Fibroblast of peridontal ligament (primary cell): ENCODE data around the gene GRAMD4.
"Not testable (repeated sequence)": the region's sequence is repeated elsewhere in the genome, so short reads cannot be mapped to it uniquely, and the experiment has no call there.

Source experiments
- DNase-seq: peaks from one replicate; pipeline ENCODE4 v3.0.0-alpha.2; 2010; ENCODE audit errors: extremely low read depth

Gene GRAMD4

DNA sequence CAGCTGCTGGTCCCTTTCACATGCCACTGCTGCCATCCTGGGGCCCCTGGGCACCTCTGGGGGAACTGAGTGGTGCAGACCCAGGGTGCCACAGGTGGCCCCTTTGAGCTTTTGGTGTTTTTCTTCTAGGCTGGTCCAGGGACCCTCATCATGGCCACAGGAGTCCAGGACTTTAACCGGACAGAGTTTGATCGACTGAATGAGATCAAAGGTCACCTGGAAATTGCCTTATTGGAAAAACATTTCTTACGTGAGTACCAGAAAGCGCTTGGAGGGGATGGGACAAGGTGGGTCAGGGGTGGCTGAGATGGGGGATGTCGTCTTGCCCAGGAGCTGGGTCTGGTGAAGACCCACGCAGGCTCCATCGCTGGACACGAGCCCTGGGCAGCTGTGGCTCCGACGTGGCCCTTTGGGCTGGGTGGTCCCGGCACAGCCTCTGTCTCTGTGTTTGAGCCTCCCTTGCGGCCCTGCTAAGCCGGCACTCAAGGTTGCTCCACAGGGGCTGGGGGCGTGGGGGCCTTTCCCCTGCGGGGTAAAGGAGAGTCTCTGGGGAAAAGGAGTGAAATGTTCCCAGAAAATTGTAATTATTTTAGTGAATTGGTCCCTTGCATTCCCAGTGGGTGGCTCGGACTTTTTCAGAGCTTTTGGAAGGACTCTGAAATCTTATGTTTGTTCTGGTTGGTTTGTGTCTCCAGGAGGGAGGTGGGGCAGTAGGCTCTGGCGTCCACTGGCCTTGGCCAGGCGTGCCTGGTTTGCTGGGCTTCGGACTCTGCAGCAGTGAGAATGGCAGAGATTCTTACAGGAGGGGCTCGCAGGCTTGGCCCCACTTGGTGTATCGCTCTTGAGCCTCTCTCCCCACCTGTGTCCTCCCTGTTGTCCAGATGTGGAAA is 17.8 kb downstream of the GRAMD4 start:
- no peak for DNase-seq

DNA sequence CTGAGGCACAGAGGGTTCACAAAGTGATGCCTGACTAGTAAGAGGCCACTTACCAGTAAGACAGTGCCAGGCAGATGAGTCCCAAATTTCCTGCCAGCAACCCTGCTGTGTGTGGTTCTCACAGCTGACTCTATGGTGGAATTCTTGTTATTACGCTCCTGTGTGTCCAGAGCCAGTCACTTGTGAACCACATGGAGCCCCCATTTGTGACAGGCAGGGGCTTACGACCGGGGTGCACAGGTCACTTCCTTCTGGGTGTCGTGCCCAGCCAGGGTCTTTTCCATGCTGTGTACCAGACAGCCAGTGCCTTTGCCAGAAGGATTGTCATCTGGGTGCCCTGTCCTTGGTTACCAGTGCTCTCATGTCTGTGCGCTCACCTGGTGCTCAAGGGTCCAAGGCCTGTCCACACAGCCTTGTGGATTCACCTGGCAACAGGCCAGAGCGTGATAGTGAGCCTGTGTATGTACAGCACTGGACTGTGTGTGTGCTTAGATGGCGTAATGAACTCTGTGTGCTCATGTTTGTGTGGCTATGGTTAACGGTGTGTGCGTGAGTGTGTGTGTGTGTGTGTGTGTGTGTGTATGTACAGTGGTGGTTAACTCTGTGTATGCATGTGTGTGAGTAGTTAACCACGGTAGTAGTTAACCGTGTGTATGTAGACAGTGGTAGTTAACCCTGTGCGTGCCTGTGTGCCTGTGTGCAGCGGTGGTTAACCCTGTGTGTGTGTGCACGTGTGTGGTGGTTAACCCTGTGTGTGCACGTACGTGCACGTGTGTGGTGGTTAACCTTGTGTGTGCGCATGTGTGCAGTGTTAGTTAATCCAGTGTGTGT is 18.6 kb downstream of the GRAMD4 start:
- peak; percentile 38 for DNase-seq

DNA sequence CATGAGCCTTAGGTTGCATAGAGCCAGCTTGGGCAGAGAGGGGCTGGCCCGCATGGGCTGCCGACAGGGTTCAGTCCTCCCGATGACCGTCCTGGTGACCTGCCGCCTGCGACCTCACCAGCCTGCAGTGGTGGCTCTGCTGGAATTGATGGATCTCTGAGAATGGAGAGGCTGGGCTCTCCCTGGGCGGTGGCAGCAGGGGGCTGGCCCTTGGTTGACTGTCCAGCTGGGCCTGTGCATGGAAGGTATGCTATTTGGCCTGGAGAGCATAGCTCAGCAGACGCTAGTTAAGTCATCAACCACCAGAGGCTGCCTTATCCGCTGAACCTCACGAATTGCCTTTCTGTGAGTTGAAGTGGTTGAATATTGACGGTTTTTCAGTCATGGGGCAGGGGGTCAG is 19.7 kb downstream of the GRAMD4 start:
- no peak for DNase-seq

DNA sequence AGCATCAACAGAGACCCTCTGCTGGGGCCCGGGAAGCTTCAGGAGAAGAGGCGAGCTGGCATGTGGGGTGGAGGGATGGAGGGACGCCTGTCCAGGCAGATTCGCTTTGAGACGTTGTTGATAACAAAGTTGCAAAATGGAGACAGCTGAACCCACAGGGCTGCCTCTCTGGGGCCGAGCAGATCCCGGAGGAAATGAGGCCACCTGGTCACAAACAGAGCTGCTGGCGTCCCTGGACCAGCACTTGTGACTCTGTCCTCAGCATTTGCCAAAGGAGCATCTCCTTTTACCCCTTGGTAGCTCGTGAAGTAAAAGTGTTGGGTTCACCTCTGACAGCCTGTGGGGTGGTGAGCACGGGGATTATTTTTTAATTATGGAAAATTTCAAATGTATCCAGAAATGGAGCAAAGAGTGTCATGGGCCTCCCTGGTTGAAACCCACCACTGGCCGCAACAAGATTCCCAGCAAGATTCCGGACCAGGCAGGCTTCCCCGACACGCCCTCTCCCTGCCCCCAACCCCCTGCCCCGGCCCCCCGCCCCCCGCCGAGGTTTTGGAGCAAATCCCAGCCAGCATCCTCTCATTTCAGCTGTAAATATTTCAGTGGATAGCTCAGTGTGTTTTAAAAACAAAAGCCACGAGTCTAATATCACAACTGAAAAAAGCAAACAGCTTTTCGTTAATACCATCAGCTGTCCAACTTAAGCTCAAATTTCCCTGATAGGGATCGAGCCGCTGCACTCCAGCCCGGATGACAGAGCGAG is 20.3 kb downstream of the GRAMD4 start:
- no peak for DNase-seq

DNA sequence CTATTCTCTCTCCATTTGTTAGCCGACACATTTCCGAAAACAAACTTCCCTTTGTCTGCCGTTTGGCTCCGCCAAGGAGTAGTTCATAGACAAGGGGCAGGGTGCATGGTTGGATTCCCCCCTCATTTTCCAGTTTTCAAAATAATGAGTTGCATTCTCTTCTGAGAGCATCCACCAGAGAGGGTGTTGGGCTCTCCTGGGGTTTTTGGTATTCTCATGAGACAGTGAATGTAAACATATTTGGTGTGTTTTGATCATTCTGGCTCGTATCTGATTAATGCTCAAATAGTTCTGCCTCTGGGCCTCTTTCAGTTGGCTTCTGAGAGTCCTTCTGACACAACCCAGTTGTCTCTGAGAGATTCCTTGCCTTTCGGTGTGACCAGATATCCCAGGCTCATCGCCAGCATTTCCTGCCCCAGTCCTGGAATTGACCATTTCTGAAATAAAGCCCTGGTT is 21.7 kb downstream of the GRAMD4 start:
- peak; percentile 17 for DNase-seq

DNA sequence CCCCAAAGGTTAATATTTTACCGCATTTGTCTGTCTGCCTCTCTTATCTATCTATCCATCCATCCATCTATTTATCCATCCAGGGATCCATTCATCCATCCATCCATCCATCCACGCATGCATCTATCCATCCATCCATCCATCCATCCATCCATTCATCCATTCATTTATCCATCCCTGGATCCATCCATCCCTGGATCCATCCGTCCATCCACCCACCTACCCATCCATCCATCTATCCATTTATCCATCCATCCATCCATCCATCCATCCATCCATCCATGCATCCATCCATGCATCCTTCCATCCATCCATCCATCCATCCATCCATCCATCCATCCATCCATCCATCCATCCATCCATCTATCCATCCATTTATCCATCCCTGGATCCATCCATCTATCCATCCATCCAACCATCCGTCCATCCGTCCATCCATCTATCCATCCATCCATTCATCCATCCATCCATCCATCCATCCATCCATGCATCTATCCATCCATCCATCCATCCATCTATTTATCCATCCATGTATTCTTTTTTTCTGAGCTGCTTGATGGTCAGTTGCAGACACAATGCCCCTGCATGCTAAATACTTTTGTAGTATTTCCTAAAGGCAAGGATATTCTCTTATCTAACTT is 22.8 kb downstream of the GRAMD4 start:
- DNase-seq, result not testable (repeated sequence)

DNA sequence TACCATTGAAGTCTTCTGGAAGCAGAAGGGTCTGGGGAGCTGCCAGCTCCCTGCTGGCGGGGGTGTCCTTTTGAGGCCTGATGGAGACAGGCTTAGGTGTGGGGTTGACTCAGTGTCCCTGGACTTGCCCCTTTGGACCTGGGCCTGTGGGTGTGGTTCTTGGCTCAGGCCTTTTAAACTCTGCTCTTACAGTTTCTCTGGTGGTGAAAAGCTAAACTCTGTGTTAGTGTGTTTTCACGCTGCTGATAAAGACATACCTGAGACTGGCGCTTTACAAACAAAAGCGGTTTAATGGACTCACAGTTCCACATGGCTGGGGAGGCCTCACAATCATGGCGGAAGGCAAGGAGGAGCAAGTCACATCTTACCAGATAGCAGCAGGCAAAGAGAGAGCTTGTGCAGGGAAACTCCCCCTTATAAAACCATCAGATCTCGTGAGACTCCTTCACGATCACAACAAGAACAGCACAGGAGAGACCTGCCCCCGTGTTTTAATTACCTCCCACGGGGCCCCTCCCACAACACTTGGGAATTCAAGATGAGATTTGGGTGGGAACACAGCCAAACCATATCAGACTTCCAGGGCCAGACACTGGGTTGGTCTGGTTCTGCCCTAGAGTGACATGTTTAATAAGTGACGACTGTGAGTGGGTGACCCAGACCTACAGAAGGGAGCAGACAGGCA is 26.5 kb downstream of the GRAMD4 start:
- no peak for DNase-seq

DNA sequence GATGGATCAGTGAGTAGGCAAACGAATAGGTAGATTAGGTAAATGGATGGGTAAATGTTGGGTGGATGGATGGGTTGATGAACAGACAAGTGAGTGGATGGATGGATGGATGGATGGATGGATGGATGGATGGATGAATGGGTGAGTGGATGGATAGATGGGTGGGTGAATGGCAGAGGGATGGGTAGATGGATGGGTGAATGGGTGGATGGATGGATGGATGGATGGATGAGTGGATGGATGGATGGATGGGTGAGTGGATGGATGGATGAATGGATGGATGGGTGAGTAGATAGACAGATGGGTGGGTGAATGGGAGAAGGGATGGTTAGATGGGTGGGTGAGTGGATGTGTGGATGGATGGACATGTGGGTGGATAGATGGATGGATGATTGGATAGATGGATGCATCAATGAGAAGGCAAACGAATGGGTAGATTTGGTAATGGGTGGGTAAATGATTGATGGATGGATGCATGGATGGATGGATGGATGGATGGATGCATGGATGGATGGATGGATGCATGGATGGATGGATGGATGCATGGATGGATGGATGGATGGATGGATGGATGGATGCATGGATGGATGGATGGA is 28.1 kb downstream of the GRAMD4 start:
- DNase-seq, result not testable (repeated sequence)

DNA sequence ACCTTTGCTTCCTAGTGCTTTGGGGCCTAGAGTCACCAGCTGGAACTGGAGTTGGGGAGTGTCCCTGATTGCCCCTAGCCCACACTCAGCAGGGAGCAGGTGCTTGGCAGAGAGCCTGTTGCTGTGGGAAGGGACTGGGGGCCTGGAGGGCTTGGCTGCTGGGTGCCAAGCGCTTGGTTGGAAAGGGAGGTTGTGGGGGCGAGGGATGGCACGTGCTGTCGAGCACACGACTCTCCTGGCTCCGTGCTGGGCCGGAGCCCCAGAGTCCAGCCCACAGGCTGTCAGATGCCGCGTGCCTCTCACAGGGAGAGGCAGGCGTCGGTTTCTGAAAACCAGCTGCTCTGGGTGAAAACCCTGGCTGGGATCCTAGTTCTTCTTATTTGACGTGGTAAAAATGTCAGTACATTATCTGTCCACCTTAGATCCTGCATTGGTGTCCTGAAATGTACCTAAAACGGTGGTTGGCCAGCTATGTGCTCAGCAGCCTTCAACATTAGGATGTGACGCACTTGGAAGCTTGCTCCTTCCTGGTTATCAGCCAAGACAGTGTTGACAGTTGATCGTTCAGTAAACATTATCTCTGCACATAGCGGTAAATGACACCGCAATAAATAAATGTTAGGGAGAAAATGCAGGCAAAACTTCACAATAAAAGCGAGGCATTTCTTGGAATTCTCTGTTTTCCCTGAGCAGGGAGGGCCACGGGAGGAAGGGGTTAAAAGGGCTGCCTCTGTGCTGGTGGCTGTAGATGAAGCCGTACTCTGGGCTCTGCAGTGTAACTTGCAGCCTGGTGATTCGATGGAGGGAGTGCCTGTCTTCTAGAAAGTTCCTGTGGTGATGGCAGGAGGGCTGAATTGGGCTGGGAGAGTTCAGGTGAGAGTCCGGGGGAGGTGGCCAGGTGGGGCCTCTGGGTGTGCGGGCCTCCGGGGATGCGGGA is 29.2 kb downstream of the GRAMD4 start:
- DNase-seq, result no peak

DNA sequence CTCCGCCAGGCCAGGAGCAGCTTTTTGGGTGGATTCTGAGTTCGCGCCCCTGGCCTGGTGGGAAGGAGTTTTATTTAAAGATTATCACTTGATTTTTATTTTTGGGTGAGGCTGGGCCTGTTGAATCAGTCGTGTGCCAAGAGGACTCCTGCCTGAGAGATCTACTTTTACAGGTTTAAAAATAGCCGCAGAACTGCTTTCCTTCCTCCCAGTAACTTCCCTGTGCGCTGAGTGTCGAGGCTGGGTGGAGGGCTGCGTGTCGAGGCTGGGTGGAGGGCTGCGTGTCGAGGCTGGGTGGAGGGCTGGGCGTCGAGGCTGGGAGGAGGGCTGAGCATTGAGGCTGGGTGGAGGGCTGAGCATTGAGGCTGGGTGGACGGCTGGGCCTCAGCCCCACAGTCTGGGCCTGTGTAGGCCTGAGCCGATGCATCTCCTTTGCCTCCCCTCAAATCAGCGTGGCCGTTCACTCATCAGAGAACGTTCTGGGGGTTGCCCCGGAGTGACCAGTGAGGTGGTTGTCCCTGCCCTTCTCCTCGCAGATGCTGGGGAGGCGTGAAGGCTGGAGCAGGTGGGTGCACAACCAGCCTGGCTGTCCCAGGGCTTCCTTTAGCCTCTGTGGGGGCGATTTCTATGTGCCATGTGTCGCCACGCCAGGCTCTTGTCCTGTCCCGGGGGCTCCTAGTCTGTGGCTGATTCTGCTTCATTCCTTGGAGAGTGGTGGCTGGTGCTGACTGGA is 30.1 kb downstream of the GRAMD4 start:
- no peak for DNase-seq

DNA sequence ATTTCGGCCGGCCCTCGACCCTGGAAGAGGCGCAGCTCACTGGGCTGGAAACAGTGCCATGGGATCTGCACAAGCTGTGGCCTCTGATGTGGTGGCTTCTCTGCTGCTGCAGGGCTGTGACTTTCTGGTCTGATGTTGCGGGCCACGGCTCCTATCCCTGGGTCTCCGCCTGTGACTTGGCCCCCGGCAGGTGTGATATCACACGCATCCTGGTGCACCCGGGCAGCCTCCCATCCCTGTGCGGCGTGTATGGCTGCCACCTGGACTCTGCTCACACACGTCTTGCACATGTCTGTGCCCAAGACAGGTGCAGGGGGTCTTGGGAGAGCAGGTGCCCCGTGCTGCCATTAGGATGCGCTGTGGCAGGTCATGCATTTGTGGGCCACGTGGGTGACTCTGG is 31.1 kb downstream of the GRAMD4 start:
- no peak for DNase-seq

DNA sequence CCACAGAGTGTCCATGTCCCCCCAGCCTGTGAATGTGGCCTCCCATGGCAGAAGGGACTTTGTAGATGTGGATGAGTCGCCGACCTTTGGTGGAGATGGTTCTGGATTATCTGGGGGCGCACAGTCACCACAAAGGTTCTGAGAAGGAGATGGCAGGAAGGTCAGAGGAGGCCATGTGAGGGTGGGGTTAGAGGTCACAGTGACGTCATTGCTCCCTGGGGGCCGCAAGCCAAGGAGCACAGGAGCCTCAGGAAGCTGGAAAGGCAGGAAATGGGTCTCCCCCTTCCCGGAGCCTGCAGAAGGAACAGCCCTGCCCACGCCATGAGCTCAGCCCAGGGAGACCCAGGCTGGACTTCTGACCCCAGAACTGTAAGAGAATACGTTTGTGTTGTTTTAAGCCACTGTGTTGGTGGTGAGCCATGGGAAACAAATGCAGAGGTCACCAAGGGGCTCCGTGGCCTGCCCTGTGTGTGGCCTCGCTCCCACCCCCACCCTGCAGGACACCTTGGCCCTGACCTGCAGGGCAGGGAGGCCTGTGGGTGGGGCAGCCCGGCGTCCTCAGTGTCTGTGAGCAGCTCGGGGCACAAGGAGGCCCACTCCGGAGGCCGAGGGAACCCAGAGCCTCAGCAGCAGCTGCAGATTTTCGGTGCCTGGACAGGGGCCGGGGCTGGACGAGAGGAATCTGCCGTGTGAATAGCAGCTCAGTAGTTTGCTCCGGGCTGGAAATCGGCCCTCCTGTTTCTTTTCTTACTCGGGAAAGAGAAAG is 32.1 kb downstream of the GRAMD4 start:
- DNase-seq, result no peak

DNA sequence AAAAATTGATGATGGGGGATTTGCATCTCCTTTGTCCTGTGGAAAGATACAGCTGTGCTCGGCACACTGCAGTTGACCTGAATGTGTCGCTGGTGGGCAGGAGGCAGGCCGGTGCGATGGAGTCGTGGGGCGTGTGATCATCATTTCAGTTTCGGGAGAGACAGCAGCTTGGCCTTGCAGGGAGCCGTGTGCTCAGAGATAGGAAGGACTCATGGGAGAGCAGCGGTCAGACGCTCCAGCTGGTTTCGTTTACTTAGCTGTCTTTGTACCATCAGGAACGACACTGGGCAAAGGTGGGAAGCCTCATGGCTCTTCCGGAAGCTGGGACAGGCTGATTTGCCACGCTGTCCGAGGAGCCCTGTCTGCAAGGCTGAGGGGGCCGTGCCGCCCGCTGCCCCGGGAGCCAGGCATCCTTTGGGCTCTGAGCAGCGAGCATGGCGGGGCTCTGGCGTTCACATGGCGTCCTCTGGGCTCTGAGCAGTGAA is 32.7 kb downstream of the GRAMD4 start:
- DNase-seq, result no peak

DNA sequence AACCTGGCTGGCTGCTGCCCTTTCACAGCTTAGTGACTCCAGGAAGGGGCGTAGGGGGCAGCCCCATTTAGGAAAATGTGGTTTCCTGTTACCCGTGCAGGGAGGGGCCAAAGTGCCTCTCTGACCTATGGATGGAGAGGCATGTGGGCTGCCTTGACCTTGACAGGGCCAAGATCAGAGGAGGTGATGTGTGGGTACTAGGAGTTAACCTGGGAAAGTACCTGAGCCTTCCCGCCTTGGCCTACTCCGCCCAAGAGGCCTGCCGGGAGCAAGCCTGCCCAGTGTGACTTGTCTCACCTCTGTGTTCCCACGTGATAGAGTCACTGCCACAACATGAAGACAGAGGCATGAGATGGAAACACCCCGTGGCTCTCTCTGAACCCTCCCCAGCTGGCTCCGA is 33.4 kb downstream of the GRAMD4 start:
- DNase-seq, result no peak

DNA sequence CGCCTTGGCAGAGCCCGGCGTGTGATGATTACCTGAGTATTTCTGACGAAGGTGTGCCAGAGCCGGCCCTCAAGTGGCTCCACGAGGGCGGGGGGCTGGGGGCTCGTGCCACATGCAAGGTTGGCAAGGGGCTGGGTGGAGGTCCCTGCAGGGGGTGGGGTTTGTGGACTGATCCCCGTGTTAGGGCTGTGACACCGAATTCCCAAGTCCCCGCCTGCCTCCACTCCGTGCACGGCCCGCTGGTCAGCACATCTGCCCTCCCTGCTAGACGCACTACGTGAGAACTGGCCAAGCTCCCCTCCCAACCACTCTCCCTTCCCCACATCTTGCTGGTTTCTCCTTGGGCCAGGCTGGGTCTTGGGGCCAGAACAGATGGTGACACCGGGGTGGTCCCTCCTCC is 34.2 kb downstream of the GRAMD4 start:
- DNase-seq, result no peak

DNA sequence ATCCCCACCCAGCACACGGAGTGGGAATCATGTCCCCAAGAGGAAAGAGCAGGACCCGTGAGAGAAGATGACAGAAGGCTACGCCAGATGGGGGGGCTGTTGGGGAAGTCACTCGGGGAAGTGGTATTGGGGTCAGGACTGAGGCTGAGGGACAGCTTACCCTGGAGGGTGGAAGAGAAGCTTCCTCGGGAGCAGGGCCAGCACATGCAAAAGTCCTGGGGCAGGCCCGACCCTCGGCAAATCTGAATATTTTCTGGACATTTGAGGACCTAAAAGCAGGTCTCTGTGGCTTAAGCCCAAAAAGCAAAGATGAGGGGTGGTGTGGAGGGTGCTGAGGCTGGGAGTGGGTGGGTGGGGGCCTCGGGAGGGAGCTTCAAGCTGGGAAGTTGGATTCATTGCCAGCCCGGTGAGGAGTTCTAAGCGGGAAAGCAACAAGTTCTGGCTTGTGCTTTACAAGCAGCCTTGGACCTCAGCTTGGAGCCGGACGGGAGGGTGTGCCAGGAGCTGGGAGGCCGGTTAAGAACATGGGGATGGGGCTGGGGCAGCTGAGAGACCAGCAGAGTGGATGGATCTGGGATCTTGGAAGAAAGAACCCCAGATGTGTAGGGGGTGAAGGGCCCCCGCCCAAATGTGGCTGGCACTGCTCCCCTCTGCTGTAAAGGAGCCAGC is 34.9 kb downstream of the GRAMD4 start:
- DNase-seq, result no peak
